ENCODE data around the gene FKBP10. TPM values are rescaled to one million over a fixed set of nuclear protein-coding genes. Genes with fewer than 3 reads are reported as not detected.
"Not testable (repeated sequence)": the region's sequence is repeated elsewhere in the genome, so short reads cannot be mapped to it uniquely, and the experiment has no call there.

FKBP10 gene
- total RNA-seq, 1 donor from 2014 or later: 10.4 TPM

- H3K27ac ChIP-seq (replicated peaks): peak overlapping the region; percentile 43
- intact Hi-C loops (cut with micrococcal nuclease): no loop called here
- DNase-seq: no peak
- H3K36me3 ChIP-seq: peaks cover 9% of the 10 kb centered on the region
- H3K4me3 ChIP-seq: no peak overlapping the region
- H3K4me1 ChIP-seq: peaks cover 25% of the 10 kb centered on the region
- H3K9me3 ChIP-seq (replicated peaks): no peaks in the 10 kb centered on the region
- no peak for TF ChIP-seq CTCF (IDR thresholded peaks at IDR 0.05; ENCODE audit: borderline replicate concordance)
- H3K27me3 ChIP-seq (ENCODE audit: low read depth): no peaks in the 10 kb centered on the region
Measured at GRCh38 chr17:41848788-41849187, 36.0 kb downstream of the FKBP10 start.

GRCh38 chr17:41849251-41849990, 36.6 kb downstream of the FKBP10 start:
- no peak for TF ChIP-seq CTCF (IDR thresholded peaks at IDR 0.05; ENCODE audit: borderline replicate concordance)
- intact Hi-C loops (cut with micrococcal nuclease): no loop called here
- Histone ChIP-seq H3K4me3 (no peak overlapping the region), H3K36me3 (peaks cover 15% of the 10 kb centered on the region), H3K27me3 (ENCODE audit: low read depth) (no peaks in the 10 kb centered on the region), H3K9me3 (replicated peaks) (no peaks in the 10 kb centered on the region), H3K4me1 (peaks cover 25% of the 10 kb centered on the region), H3K27ac (replicated peaks) (peak overlapping the region; percentile 43)
- DNase-seq: no peak

- H3K27ac ChIP-seq (replicated peaks); H3K4me3 ChIP-seq; DNase-seq; H3K9me3 ChIP-seq (replicated peaks); H3K27me3 ChIP-seq (ENCODE audit: low read depth); intact Hi-C loops (cut with micrococcal nuclease): not testable (repeated sequence)
- Histone ChIP-seq H3K4me1 (peaks cover 25% of the 10 kb centered on the region), H3K36me3 (peaks cover 21% of the 10 kb centered on the region)
Measured at GRCh38 chr17:41851382-41851781, 38.6 kb downstream of the FKBP10 start.

- Histone ChIP-seq H3K4me3 (no peak overlapping the region), H3K4me1 (peaks cover 58% of the 10 kb centered on the region), H3K27me3 (ENCODE audit: low read depth) (no peaks in the 10 kb centered on the region), H3K9me3 (replicated peaks) (no peaks in the 10 kb centered on the region), H3K36me3 (no peaks in the 10 kb centered on the region), H3K27ac (replicated peaks) (no peak overlapping the region)
- DNase-seq: no peak
- intact Hi-C loops (cut with micrococcal nuclease): no loop called here
- no peak for TF ChIP-seq CTCF (IDR thresholded peaks at IDR 0.05; ENCODE audit: borderline replicate concordance)
Measured at GRCh38 chr17:41860254-41860931, 47.6 kb downstream of the FKBP10 start.

GRCh38 chr17:41863074-41863848, 50.5 kb downstream of the FKBP10 start:
- H3K27me3 ChIP-seq (ENCODE audit: low read depth): no peaks in the 10 kb centered on the region
- no peak overlapping the region for H3K27ac ChIP-seq (replicated peaks)
- H3K9me3 ChIP-seq (replicated peaks): no peaks in the 10 kb centered on the region
- peak overlapping the region; percentile 97 for H3K4me3 ChIP-seq
- H3K4me1 ChIP-seq: peaks cover 63% of the 10 kb centered on the region
- H3K36me3 ChIP-seq: peaks cover 12% of the 10 kb centered on the region
- TF ChIP-seq CTCF (IDR thresholded peaks at IDR 0.05; ENCODE audit: borderline replicate concordance): no peak
- no peak for DNase-seq
- intact Hi-C loops (cut with micrococcal nuclease): no loop called here
